ENCODE results near the gene SSR4.
"Not testable (repeated sequence)": the region's sequence is repeated elsewhere in the genome, so short reads cannot be mapped to it uniquely, and the experiment has no call there.

SSR4 gene

GRCh38 chrX:153794018-153794896 lies at the start of gene SSR4, which contains the start of gene IDH3G:
Gene SSR4, plus strand, starts transcription at chrX:153794668. Its CDS starts 20 bp downstream, at chrX:153794688.
Gene IDH3G, minus strand, starts transcription at chrX:153794375. Its CDS starts 49 bp downstream, at chrX:153794326.
- peak; percentile 85 for DNase-seq (ENCODE audit: low spot score)
- Histone ChIP-seq H3K4me1 (ENCODE audit: insufficient read depth, poor library complexity, severe bottlenecking) (no peaks in the 10 kb centered on the region), H3K4me3 (ENCODE audit: severe bottlenecking) (peak within 1 kb of the TSS; percentile 98), H3K27ac (ENCODE audit: poor library complexity, severe bottlenecking) (peak within 1 kb of the TSS; percentile 48), H3K27me3 (ENCODE audit: insufficient read depth, poor library complexity, severe bottlenecking) (no peaks in the 10 kb centered on the region), H3K9me3 (ENCODE audit: severe bottlenecking) (no peaks in the 10 kb centered on the region), H3K36me3 (ENCODE audit: low read depth) (no peaks in the 10 kb centered on the region)
- peak; percentile 84 for ATAC-seq (ENCODE audit: low read depth)
- TF ChIP-seq, protein P1, sequence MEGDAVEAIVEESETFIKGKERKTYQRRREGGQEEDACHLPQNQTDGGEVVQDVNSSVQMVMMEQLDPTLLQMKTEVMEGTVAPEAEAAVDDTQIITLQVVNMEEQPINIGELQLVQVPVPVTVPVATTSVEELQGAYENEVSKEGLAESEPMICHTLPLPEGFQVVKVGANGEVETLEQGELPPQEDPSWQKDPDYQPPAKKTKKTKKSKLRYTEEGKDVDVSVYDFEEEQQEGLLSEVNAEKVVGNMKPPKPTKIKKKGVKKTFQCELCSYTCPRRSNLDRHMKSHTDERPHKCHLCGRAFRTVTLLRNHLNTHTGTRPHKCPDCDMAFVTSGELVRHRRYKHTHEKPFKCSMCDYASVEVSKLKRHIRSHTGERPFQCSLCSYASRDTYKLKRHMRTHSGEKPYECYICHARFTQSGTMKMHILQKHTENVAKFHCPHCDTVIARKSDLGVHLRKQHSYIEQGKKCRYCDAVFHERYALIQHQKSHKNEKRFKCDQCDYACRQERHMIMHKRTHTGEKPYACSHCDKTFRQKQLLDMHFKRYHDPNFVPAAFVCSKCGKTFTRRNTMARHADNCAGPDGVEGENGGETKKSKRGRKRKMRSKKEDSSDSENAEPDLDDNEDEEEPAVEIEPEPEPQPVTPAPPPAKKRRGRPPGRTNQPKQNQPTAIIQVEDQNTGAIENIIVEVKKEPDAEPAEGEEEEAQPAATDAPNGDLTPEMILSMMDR (IDR thresholded peaks at IDR 0.05; ENCODE audit: poor library complexity, severe bottlenecking): no peak

- H3K36me3 ChIP-seq (ENCODE audit: low read depth); H3K4me1 ChIP-seq (ENCODE audit: insufficient read depth, poor library complexity, severe bottlenecking); ATAC-seq (ENCODE audit: low read depth); H3K27ac ChIP-seq (ENCODE audit: poor library complexity, severe bottlenecking); DNase-seq (ENCODE audit: low spot score); H3K9me3 ChIP-seq (ENCODE audit: severe bottlenecking); H3K4me3 ChIP-seq (ENCODE audit: severe bottlenecking); H3K27me3 ChIP-seq (ENCODE audit: insufficient read depth, poor library complexity, severe bottlenecking): not testable (repeated sequence)
These were observed 49.4 kb upstream of the SSR4 start for GRCh38 chrX:153745067-153745433.

- H3K9me3 ChIP-seq (ENCODE audit: severe bottlenecking): no peaks in the 10 kb centered on the region
- ATAC-seq (ENCODE audit: low read depth): no peak
- no peak overlapping the region for H3K27ac ChIP-seq (ENCODE audit: poor library complexity, severe bottlenecking)
- H3K36me3 ChIP-seq (ENCODE audit: low read depth): no peaks in the 10 kb centered on the region
- no peaks in the 10 kb centered on the region for H3K4me1 ChIP-seq (ENCODE audit: insufficient read depth, poor library complexity, severe bottlenecking)
- H3K27me3 ChIP-seq (ENCODE audit: insufficient read depth, poor library complexity, severe bottlenecking): no peaks in the 10 kb centered on the region
- TF ChIP-seq, protein P1 (IDR thresholded peaks at IDR 0.05; ENCODE audit: poor library complexity, severe bottlenecking): no peak
- no peak overlapping the region for H3K4me3 ChIP-seq (ENCODE audit: severe bottlenecking)
- DNase-seq (ENCODE audit: low spot score): no peak
These were observed 48.1 kb upstream of the SSR4 start for GRCh38 chrX:153746359-153746758.

DNA sequence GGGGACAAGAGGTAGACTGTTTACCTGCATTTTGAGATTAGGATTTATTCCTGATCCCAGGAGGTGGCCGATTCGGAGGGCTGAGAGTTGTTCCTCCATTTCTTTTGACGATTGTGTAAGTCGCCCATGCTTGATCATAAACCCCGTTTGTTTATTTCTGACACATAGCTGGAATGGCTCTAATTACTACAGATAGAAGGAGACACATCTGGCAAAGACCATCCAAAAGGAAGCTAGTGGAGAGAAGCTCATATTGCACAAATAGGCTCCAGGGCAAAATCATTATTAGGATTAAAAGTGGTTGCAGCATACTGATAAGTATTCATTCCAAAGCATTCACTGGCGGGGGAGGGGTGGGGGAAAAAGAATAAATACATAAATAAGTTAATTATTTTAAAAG lies 47.5 kb upstream of the SSR4 start:
- not testable (repeated sequence) for H3K27ac ChIP-seq (ENCODE audit: poor library complexity, severe bottlenecking); H3K36me3 ChIP-seq (ENCODE audit: low read depth); H3K4me1 ChIP-seq (ENCODE audit: insufficient read depth, poor library complexity, severe bottlenecking); ATAC-seq (ENCODE audit: low read depth); H3K4me3 ChIP-seq (ENCODE audit: severe bottlenecking); H3K27me3 ChIP-seq (ENCODE audit: insufficient read depth, poor library complexity, severe bottlenecking); H3K9me3 ChIP-seq (ENCODE audit: severe bottlenecking); DNase-seq (ENCODE audit: low spot score)

DNA sequence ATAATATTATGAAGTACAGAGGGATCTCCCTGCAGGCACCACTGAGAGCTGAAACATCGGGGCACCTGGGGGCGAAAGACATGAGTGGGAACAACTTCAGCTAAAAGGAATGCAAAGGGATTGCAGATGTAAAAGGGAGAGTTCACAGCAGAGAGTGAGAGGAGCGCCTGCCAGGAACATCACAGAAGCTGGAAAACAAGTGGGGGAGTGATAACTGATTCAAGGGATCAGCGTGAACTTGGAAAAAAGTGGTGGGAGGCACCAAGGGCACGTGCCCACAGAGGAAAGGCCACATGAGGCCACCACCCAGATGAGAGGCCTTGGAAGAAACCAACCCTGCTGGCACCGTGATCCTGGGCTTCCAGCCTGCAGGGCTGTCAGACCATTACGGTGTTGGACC lies 45.5 kb upstream of the SSR4 start:
- ATAC-seq (ENCODE audit: low read depth); H3K27me3 ChIP-seq (ENCODE audit: insufficient read depth, poor library complexity, severe bottlenecking): not testable (repeated sequence)

GRCh38 chrX:153750127-153750774 lies 44.2 kb upstream of the SSR4 start:
- Histone ChIP-seq H3K4me1 (ENCODE audit: insufficient read depth, poor library complexity, severe bottlenecking) (no peaks in the 10 kb centered on the region), H3K27ac (ENCODE audit: poor library complexity, severe bottlenecking) (no peak overlapping the region), H3K36me3 (ENCODE audit: low read depth) (no peaks in the 10 kb centered on the region), H3K27me3 (ENCODE audit: insufficient read depth, poor library complexity, severe bottlenecking) (no peaks in the 10 kb centered on the region), H3K4me3 (ENCODE audit: severe bottlenecking) (no peak overlapping the region), H3K9me3 (ENCODE audit: severe bottlenecking) (no peaks in the 10 kb centered on the region)
- DNase-seq (ENCODE audit: low spot score) (no peak), ATAC-seq (ENCODE audit: low read depth) (no peak)
- TF ChIP-seq, protein P1 (IDR thresholded peaks at IDR 0.05; ENCODE audit: poor library complexity, severe bottlenecking): no peak

More for the DNA sequence above, 45.5 kb upstream of the SSR4 start:
- H3K27ac ChIP-seq (ENCODE audit: poor library complexity, severe bottlenecking); H3K4me3 ChIP-seq (ENCODE audit: severe bottlenecking); H3K9me3 ChIP-seq (ENCODE audit: severe bottlenecking); H3K36me3 ChIP-seq (ENCODE audit: low read depth); H3K4me1 ChIP-seq (ENCODE audit: insufficient read depth, poor library complexity, severe bottlenecking); DNase-seq (ENCODE audit: low spot score): not testable (repeated sequence)

Measured in RWPE2 (cell line).